DMS153 treated with DMSO at 0.1 percent for 48 hours (cell line): ENCODE measurements around the gene KYAT1.
"Not testable (repeated sequence)": the region's sequence is repeated elsewhere in the genome, so short reads cannot be mapped to it uniquely, and the experiment has no call there.

Experiments
- DNase-seq: peaks from one replicate; lab custom pipeline; 2025; ENCODE audit not compliant: unreplicated experiment; lab: John Stamatoyannopoulos, UW

KYAT1 gene

DNA sequence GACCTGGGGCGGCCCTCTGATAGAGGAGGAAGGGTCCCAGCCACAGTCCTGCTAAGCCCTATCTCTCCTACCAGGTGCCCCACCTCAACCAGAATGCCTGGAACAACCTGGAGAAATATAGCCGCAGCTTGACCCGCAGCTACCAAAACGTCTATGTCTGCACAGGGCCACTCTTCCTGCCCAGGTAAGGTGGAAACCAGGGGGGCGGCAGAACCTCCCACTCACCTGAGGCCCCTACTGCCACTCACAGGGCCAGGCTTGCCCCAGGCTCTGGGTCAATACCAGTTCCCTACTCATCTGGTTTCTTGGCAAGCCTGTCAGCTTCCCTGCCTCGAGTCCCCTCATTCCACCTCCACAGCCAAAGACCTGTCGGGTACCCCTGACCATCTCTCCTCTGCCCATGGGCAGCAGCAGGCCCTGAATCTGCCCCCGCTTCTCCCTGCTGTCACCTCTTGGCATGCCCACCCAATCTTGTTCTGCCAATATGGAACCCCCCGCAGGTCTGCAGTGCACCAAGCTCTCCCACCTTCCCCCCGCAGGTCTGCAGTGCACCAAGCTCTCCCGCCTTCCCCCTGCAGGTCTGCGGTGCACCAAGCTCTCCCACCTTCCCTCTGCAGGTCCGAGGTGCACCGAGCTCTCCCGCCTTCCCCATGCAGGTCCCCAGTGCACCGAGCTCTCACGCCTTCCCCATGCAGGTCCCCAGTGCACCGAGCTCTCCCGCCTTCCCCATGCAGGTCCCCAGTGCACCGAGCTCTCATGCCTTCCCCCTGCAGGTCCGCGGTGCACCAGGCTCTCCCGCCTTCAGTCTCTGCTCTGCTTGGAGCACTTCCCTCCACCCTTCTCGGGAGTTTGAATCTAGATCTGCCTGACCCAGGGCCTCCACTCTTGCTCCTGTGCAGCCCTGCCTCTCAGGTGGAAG, 60.8 kb downstream of the KYAT1 start:
- no peak for DNase-seq

DNA sequence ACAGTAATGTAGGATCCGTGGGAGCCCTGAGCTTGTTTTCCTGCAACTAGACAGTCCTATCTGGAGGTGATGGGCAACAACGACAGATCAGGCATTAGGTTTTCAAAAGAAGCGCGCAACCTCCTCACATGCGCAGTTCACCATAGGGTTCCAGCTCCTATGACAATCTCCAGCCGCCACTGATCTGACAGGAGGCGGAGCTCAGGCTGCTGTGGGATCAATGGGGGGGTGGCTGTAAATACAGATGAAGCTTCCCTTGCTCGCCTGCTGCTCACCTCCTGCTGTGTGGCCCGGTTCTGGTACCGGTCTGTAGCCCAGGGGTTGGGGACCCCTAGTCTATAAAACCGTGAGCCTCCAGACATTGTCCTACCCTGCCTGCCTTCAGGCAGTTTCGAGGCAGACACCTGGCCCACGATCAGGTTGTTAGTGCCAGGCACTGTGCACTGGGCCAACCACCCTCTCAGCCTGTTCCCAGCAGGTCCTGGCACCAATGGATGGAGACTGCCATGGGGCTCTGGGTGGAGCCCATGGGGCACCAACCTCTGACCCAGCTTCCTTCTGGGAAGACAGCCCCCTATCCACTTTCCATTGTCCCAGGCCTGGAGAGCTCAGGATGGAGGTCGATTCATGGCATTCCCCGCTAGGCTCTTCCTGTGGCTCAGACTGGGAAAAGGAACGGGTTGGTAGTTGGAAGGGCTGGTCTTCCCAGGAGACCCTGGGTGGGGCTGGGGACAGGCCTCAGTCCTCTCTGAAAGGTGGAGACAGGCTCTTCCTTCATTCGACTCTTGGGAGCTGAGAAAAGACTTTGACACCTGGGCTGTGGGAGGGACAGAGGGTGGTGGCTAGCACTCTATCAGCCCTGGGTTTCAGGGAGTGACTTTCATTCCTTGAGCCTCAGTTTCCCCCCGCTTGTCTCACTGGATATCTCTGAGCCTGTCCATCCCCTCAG, 61.8 kb downstream of the KYAT1 start:
- DNase-seq, result peak; percentile 23

- no peak for DNase-seq
Measured at GRCh38 chr9:128818839-128819715, 62.7 kb downstream of the KYAT1 start.

DNA sequence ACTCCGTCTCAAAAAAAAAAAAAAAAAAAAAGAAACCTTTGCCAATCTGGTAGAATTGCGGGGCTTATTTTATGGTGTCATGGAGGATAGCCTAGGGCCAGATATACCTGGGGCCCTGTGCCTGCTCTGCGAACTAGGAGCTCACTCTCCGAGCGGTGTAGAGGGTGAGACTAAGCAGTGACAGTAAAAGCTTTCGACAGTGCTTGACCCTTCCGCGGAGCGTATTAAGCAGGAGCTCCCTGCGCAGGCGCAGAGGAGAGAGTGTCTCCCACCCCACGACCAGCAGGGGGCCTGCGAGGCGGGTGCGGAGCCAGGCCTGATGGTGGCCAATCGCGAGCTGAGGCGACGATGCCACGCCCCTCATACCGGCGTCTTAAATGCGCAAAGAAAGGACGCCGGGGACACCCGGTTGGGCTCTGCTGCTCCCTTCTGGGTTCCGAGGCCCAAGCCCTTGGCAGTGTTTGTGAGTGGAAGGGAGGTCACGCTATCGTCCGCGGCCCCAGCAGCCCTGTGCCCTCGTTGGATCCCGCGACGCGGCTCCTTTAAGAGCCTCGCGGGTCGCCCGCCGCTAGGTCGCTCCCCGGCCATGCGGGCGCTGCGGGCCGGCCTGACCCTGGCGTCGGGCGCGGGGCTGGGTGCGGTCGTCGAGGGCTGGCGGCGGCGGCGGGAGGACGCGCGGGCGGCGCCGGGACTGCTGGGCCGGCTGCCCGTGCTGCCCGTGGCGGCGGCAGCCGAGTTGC, 63.5 kb downstream of the KYAT1 start, which contains the start of gene ENDOG:
Gene ENDOG, plus strand, starts transcription at position 402 of the 740 bp plus-strand sequence. Its CDS starts 185 bp downstream, at position 587.
- DNase-seq, result peak; percentile 96

- no peak for DNase-seq
Measured at GRCh38 chr9:128810873-128811272, 70.9 kb downstream of the KYAT1 start.

GRCh38 chr9:128809831-128810230, 71.9 kb downstream of the KYAT1 start:
- DNase-seq, result no peak

DNA sequence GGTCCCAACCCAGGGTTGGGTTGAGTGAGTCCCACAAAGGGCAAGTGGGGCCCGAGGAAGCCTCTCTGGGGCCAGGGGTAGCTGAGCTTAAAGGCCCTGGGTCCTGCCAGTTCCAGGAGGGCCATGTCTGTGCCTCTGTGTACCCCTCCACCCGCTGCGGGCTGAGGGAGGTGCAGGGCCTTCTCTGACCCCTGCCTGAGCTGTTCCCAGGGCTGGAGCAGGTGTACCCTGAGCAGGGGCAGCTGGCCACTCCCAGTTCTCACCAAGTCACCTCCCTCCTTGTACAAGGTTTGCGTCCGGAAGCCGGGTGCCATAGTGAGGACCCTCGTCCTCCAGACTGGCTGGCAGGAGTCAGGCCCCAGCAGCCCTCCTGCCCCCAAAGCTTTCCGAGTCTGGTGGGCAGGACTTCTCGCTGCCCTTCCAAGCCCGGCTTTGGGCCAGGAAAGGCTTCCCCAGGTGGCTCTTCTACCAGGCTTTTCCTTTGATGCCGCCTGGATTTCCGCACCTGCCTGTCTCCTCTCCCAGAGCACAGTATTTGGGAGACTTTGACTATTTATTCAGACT, 72.6 kb downstream of the KYAT1 start:
- no peak for DNase-seq

GRCh38 chr9:128808543-128808942, 73.2 kb downstream of the KYAT1 start:
- no peak for DNase-seq

DNA sequence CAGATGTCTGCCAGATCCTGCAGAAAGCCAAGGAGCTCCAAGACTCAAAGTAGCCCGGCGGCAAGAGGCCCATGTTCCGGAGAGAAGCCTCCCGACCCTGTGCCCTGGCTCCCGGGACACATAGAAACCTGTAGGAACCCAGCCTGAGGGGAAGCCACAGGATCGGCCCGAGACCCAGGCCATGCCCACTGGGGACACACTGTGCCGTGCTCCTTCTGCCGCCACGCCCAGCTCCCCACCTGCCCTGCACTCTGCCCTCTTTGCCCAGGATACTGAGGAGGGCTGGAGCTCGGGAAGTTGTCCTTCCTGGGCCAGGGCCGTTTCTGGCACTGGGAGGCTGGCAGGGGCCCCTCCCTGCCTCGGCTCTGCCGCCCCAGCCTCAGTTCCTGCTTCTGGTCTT, 73.9 kb downstream of the KYAT1 start:
- no peak for DNase-seq

DNA sequence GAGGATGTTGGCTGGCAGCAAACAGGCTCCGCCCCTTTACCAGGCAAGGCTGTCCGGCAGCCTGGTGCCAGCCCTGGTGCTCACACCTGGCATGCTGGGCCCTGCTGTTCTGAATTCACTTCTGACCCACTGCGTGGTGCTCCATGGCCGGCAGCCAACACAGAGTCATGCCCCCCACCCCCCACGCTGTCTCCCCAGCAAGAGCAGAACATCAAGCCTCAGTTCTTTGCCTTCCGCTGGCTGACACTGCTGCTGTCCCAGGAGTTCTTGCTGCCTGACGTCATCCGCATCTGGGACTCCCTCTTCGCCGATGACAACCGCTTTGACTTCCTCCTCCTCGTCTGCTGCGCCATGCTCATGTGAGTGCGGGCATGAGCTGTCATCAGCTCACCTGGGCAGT, 76.1 kb downstream of the KYAT1 start:
- no peak for DNase-seq

DNA sequence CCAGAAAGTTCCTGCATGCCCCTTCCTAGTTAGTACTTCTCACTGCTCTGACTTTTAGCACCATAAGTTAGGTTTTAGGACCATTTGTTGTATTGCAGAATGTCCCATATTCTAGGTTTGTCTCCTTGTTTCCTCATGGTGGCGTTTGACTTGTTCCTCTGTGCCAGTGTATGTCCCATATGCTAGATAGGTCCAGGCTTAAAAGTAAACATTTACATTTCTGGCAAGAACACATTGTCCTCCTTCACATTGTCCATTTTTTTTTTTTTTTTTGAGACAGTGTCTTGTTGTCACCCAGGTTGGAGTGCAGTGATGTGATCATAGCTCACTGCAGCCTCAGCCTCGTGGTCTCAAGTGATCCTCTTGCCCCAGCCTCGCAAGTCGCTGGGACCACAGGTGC, 79.3 kb downstream of the KYAT1 start:
- no peak for DNase-seq

- DNase-seq, result no peak
Measured at GRCh38 chr9:128800061-128800460, 81.7 kb downstream of the KYAT1 start.

- no peak for DNase-seq
Measured at GRCh38 chr9:128798896-128799295, 82.9 kb downstream of the KYAT1 start.

DNA sequence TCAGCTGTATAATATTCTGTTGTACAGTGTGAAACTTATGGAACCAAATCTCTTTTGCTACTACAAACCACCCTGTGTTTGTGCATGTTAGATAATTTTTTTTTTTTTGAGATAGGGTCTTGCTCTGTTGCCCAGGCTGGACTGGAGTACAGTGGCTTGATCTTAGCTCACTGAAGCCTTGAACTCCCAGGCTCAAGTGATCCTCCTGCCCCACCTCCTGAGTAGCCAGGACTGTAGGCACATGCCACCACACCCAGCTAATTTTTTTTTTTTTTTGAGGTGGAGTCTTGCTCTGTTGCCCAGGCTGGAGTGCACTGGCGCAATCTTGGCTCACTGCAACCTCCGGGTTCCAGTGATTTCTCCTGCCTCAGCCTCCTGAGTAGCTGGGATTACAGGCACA, 86.8 kb downstream of the KYAT1 start:
- not testable (repeated sequence) for DNase-seq

- no peak for DNase-seq
Measured at GRCh38 chr9:128792978-128793686, 88.6 kb downstream of the KYAT1 start.

DNA sequence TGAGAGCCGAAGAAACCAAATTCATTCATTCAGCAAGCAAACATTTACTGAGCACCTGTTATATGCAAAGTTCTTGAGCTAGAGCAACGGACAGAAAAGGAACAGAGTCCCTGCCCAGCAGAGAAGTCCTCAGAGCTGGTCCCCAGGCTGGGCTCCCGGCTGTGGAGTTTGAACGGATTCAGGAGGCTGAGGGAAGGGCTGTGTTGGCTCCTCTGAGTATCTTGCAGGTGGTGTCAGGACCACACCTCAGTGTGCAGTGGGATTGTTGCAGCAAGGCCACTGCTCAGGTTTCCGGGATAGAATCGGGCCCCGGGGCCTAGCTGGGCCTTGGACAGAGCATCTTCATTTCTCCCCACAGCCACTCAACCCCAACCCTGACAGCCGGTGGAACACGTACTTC, 89.6 kb downstream of the KYAT1 start:
- DNase-seq, result no peak

- DNase-seq, result no peak
Measured at GRCh38 chr9:128790536-128790935, 91.2 kb downstream of the KYAT1 start.

GRCh38 chr9:128788445-128788844, 93.3 kb downstream of the KYAT1 start:
- no peak for DNase-seq

GRCh38 chr9:128787659-128788058, 94.1 kb downstream of the KYAT1 start:
- no peak for DNase-seq
